Lung (tissue), 12 donors: ENCODE measurements around the gene OLA1. TPM values are rescaled to one million over a fixed set of nuclear protein-coding genes. Genes with fewer than 3 reads are reported as not detected.
A peak's percentile ranks its signal among the peaks of the same experiment; 100 is the strongest.

Experiments
- ATAC-seq: fragments of 200-7000 bp; cut with Tn5 transposase; one replicate; pipeline ENCODE4 v1.9.1; 2020; ENCODE audit warnings: moderate number of reproducible peaks; ENCODE audit not compliant: insufficient read depth, low FRiP score
- DNase-seq, 3 donors: peaks; one replicate each; pipeline ENCODE4 v3.0.0-alpha.2; 2013 to 2017
- H3K27ac ChIP-seq, 2 donors: one replicate each; pipeline ENCODE4 v1.5.1; 2013; ENCODE audit warnings: mild to moderate bottlenecking in 2 of 2, moderate library complexity in 2 of 2, control low read depth in 1 of 2, inconsistent platforms in 1 of 2, low read depth in 1 of 2, low read length in 1 of 2
- H3K27me3 ChIP-seq, 3 donors: one replicate each; pipeline ENCODE4 v1.5.1; 2013; ENCODE audit warnings: low read length in 2 of 3; ENCODE audit not compliant: control insufficient read depth in 3 of 3, insufficient read depth in 3 of 3
- H3K36me3 ChIP-seq, 4 donors: one replicate each; pipeline ENCODE4 v1.5.1; 2013; ENCODE audit warnings: low read length in 4 of 4, mild to moderate bottlenecking in 1 of 4, moderate library complexity in 1 of 4; ENCODE audit not compliant: control insufficient read depth in 4 of 4, insufficient read depth in 4 of 4
- H3K4me1 ChIP-seq, 5 donors: one replicate each; pipeline ENCODE4 v1.5.1; 2013; ENCODE audit warnings: low read length in 5 of 5, mild to moderate bottlenecking in 2 of 5, moderate library complexity in 1 of 5; ENCODE audit not compliant: control insufficient read depth in 5 of 5, insufficient read depth in 5 of 5
- H3K4me3 ChIP-seq: one replicate; pipeline ENCODE4 v1.5.1; 2013; ENCODE audit warnings: mild to moderate bottlenecking, control low read depth, moderate library complexity
- H3K9ac ChIP-seq, 2 donors: one replicate each; pipeline ENCODE4 v1.5.1; 2013; ENCODE audit warnings: low read length in 2 of 2, control low read depth in 1 of 2; ENCODE audit not compliant: insufficient read depth in 1 of 2
- H3K9me3 ChIP-seq, 4 donors: one replicate each; pipeline ENCODE4 v1.5.1; 2013; ENCODE audit warnings: low read length in 3 of 4, mild to moderate bottlenecking in 1 of 4, moderate library complexity in 1 of 4; ENCODE audit not compliant: control insufficient read depth in 4 of 4, insufficient read depth in 3 of 4
- WGBS, 2 donors: extraction: QIAGEN DNeasy Blood & Tissue Kit; methylation state at CpG; one replicate each; pipeline ENCODE4 v1.1.7; 2013; 5-methylcytosine and 5-hydroxymethylcytosine counted together
- polyA plus RNA-seq, 2 donors: library from polyadenylated mRNA; stranded (reverse); fragments of 200-250 nt; gene quantifications; one replicate each; pipeline ENCODE4 v1.2.1, GENCODE V29; 2013
- total RNA-seq, 2 donors: library from RNA; depleted of rRNA in 1 of 2; stranded (reverse); fragments of >200 nt in 1 of 2; gene quantifications; one replicate each; pipeline ENCODE4 v1.2.1, GENCODE V29; 2014 to 2021
- TF ChIP-seq, protein P1 (sequence below): IDR thresholded peaks from 2 replicates; pipeline ENCODE4 v1.5.1; 2012; ENCODE audit warnings: mild to moderate bottlenecking; ENCODE audit errors: control extremely low read depth, extremely low read depth
- donor health status: control.
- donor health status: control.
- donor health status: Bipolar disorder and iron deficiency.
- donor health status: healthy.
- donor health status: DM: yes; HTN: yes; CAD: no.

The OLA1 gene
- total and polyA plus RNA-seq, 4 donors, result 49.8 to 71.4 (median 53.4) TPM

DNA sequence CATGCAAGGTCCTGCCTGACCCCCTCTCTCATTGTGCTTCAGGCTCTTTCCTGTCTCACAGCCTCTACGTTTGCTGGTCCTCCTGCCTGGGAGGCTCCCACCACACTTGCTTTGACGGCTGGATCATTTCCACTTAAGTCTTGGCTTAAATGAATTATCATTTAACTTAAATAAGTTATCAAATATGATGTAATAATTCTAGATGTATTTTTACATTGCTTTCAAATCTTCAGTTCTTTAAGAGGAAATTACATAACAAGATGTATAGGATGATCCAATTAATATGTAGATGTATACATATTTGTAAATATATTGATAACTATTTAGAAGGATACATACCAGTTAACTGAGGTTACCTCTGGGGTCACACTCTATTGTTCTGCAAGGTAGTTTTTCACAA is 180.5 kb downstream of the OLA1 start:
- TF ChIP-seq, protein P1, sequence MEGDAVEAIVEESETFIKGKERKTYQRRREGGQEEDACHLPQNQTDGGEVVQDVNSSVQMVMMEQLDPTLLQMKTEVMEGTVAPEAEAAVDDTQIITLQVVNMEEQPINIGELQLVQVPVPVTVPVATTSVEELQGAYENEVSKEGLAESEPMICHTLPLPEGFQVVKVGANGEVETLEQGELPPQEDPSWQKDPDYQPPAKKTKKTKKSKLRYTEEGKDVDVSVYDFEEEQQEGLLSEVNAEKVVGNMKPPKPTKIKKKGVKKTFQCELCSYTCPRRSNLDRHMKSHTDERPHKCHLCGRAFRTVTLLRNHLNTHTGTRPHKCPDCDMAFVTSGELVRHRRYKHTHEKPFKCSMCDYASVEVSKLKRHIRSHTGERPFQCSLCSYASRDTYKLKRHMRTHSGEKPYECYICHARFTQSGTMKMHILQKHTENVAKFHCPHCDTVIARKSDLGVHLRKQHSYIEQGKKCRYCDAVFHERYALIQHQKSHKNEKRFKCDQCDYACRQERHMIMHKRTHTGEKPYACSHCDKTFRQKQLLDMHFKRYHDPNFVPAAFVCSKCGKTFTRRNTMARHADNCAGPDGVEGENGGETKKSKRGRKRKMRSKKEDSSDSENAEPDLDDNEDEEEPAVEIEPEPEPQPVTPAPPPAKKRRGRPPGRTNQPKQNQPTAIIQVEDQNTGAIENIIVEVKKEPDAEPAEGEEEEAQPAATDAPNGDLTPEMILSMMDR, result no peak
- H3K9me3 ChIP-seq, result no peaks in the 10 kb centered on the region
- H3K27me3 ChIP-seq, result no peaks in the 10 kb centered on the region
- H3K9ac ChIP-seq, result no peak overlapping the region
- DNase-seq (no peak), ATAC-seq (no peak)
- WGBS, 2 donors, result 72 to 79% methylated on average over 2 of the region's 2 CpGs
- no peaks in the 10 kb centered on the region for H3K36me3 ChIP-seq
- H3K4me1 ChIP-seq, result peaks cover 0 to 4% (median 0%) of the 10 kb centered on the region in 5 donors
- no peak overlapping the region for H3K4me3 ChIP-seq
- no peak overlapping the region for H3K27ac ChIP-seq

DNA sequence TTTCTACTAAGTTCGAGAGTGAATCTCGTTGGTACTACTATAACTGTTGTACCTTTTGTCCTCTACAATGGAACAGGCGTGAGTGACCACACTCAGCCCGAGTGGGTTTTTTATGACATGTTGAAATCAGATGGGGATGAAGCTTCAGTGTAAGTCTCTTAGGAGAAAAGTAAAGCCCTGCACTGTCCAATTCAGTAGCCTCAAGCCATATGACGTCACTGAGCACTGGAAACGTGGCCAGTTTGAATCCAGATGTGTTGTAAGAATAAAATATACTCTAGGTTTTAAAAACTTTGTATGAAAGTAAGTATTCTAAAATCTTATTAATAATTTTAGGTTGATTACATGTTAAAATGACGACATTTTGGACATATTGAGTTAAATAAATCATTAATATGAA is 181.5 kb downstream of the OLA1 start:
- Histone ChIP-seq H3K36me3 (no peaks in the 10 kb centered on the region), H3K9ac (no peak overlapping the region), H3K4me3 (no peak overlapping the region), H3K27me3 (no peaks in the 10 kb centered on the region), H3K9me3 (no peaks in the 10 kb centered on the region), H3K4me1 (peaks cover 0 to 8% (median 0%) of the 10 kb centered on the region in 5 donors), H3K27ac (no peak overlapping the region)
- TF ChIP-seq, protein P1, result no peak
- WGBS, 2 donors, result 86 to 95% methylated on average over 7 of the region's 7 CpGs
- ATAC-seq, result no peak
- no peak for DNase-seq

DNA sequence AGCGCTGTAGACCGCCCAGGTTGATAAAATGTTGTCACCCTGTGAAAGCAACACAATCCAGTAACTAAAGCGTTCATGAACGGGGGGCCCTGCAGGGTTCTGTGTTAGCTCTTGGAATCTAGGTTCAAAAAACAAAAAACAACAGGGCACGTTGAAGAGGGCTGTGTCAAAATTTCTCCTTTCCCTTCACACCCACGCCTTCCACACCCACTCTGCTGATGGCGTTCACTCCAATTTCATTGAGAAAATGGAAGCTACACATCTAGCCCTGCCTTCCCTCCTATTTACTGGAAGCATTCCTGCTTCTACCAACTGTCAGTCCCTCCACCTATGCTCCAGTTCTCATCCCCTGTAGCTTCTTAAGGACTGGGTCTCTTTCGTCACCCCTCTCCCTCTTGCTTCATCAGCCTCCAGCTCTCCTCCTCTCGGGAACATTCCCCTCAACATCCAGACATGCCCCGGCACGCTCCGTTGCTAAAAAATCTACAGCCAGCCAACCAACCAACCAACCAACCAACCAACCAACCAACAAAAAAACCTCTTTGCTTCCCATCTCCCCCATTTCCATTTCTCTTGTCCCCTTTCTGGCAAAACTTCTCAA is 184.7 kb downstream of the OLA1 start:
- no peak overlapping the region for H3K4me3 ChIP-seq
- H3K27me3 ChIP-seq, result no peaks in the 10 kb centered on the region
- no peaks in the 10 kb centered on the region for H3K9me3 ChIP-seq
- H3K27ac ChIP-seq, result no peak overlapping the region
- H3K36me3 ChIP-seq, result no peaks in the 10 kb centered on the region
- H3K9ac ChIP-seq, result no peak overlapping the region
- no peak for ATAC-seq
- 89 to 93% methylated on average over 12 of the region's 12 CpGs for WGBS, 2 donors
- TF ChIP-seq, protein P1, result no peak
- H3K4me1 ChIP-seq, result peaks cover 0 to 11% (median 0%) of the 10 kb centered on the region in 5 donors
- no peak for DNase-seq

DNA sequence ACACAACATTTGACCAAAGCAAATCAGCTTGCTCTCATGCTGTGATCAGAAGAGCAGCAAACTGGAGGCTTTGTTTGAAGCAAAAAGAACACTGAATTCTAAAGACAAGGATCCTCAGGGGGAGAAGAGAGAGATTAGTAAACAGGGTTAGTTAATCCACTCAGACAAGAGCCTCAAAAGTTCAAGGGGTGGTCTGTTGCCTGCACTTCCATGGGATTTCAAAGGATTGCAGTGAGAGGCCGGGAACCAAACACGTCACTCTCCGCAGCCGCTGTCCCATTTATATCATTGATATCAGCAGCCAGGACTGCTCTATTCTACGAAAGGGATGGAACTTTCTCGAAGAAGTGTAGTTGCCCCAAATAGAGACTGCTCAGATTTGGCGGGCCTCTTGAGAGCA is 185.4 kb downstream of the OLA1 start:
- ATAC-seq (no peak), DNase-seq (peak in 2 of 3 donors; percentile 50)
- peaks cover 0 to 11% (median 0%) of the 10 kb centered on the region in 5 donors for H3K4me1 ChIP-seq
- WGBS, 2 donors, result 73 to 76% methylated on average over 7 of the region's 7 CpGs
- no peak overlapping the region for H3K27ac ChIP-seq
- no peaks in the 10 kb centered on the region for H3K9me3 ChIP-seq
- no peaks in the 10 kb centered on the region for H3K27me3 ChIP-seq
- H3K4me3 ChIP-seq, result no peak overlapping the region
- TF ChIP-seq, protein P1, result no peak
- H3K36me3 ChIP-seq, result no peaks in the 10 kb centered on the region
- no peak overlapping the region for H3K9ac ChIP-seq
